Measurements from ENCODE around the gene B9D1. TPM values are rescaled to one million over a fixed set of nuclear protein-coding genes. Genes with fewer than 3 reads are reported as not detected.

The B9D1 gene
- polyA plus RNA-seq, 1 experiment = 55.8 TPM

DNA sequence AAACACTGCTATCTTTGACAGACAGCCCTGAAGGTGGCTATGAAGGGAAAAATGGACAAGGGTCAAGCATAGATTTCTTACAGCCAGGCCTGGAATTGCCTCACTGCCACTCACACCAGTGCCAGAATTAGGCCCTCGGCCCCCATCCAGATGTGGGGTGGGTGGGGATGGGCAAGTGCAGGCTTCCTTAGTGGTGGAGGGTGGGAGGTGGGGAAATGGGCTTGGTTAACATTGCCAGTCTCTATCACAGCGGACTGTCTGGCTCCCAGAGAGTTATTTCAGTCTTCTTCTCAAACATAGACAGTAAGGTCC, 24.9 kb downstream of the B9D1 start:
- Histone ChIP-seq H3K4me3 (ENCODE audit: low read depth, low read length) (no peak overlapping the region), H3K27me3 (ENCODE audit: control insufficient read depth, insufficient read depth, low read length) (no peaks in the 10 kb centered on the region), H3K36me3 (ENCODE audit: control insufficient read depth, insufficient read depth, low read length) (peaks cover 9% of the 10 kb centered on the region)
- DNase-seq (ENCODE audit: low read depth) = no peak
- TF ChIP-seq, protein P1, sequence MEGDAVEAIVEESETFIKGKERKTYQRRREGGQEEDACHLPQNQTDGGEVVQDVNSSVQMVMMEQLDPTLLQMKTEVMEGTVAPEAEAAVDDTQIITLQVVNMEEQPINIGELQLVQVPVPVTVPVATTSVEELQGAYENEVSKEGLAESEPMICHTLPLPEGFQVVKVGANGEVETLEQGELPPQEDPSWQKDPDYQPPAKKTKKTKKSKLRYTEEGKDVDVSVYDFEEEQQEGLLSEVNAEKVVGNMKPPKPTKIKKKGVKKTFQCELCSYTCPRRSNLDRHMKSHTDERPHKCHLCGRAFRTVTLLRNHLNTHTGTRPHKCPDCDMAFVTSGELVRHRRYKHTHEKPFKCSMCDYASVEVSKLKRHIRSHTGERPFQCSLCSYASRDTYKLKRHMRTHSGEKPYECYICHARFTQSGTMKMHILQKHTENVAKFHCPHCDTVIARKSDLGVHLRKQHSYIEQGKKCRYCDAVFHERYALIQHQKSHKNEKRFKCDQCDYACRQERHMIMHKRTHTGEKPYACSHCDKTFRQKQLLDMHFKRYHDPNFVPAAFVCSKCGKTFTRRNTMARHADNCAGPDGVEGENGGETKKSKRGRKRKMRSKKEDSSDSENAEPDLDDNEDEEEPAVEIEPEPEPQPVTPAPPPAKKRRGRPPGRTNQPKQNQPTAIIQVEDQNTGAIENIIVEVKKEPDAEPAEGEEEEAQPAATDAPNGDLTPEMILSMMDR (IDR thresholded peaks at IDR 0.05; ENCODE audit: insufficient read depth, low read depth, low read length) = no peak
- POLR2A ChIA-PET = no interaction called here
- CTCF ChIA-PET = interaction anchor here (1.0 to 1.8 kb wide), 3 partner anchors 8 to 109 kb away, joined by 3 to 9 read pairs (median 4); no protein-coding TSS in a partner anchor

DNA sequence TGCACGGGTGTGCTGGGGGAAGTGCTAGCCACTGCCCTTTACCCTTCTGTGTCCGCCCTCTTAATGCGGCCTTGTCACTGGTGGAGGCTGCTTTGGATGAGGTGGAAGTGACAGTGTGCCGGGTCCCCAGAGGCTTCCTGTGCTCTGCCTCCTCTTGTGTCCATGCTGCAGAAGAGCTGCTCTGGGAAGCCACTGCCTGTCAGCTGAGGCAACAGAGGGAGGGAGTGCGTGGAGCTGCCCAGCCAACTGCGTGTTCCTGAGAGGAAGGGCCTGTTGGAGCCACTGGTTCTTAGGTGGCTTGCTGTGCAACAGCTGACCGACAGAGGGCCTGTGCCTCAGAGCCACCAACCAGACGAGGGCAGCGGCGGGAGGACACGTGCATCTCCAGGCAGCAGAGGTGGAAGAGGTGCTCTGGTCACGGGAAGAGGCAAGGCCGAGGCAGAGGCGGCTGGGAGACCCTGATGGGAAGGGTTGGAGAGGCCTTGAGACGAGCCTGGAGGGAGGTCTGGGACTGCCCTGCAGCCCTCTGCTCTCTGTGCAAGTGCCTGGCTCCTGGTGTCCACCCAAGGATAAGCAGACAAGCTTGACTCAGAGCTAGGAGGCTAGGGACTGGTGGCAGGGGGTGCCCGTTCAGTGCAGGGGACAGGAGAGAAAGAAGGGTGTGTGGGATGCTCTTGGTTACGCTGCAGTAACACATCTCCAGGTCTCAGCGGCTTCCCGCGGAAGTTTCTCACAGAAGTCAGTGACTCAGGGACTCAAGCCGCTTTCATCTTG, 25.4 kb downstream of the B9D1 start:
- ChIA-PET CTCF (interaction anchor here (0.9 to 1.8 kb wide), 3 partner anchors 8 to 15 kb away, joined by 3 to 9 read pairs (median 3); no protein-coding TSS in a partner anchor), POLR2A (no interaction called here)
- Histone ChIP-seq H3K4me3 (ENCODE audit: low read depth, low read length) (no peak overlapping the region), H3K36me3 (ENCODE audit: control insufficient read depth, insufficient read depth, low read length) (peaks cover 9% of the 10 kb centered on the region), H3K27me3 (ENCODE audit: control insufficient read depth, insufficient read depth, low read length) (no peaks in the 10 kb centered on the region)
- no peak for DNase-seq (ENCODE audit: low read depth)
- TF ChIP-seq, protein P1 (IDR thresholded peaks at IDR 0.05; ENCODE audit: insufficient read depth, low read depth, low read length) = no peak

DNA sequence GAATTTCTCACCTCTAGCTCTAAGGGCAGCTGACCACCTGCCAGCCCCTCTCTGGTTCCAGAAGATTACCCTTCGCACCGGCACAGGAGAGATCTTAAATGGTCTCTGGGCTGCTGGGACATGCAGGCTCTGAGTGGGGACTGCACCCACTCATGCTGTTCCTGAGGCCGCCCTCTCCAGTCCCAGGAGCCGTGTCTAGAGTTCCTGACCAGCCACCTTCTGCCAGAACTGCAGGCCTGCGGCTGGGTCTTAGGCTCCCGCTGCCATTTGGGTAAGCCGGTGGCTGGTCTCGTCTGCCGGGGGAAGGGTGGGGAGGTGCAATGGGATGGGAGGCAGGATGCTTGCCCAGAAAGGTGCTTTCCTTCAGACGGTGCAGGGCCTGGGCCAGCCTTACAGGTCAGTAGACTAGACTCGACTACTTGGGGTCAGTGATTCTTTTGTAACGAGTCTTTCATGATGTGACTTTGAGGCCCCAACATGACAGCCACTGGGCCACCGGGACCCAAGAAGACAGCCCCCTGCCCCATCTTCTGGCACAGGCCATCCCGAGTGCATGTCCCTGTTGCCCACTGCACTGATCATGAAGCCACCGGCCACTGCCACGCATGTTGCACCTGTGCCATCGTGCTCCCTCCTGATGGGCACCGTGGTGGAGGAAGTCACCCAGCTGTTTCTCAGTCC, 26.4 kb downstream of the B9D1 start:
- ChIA-PET CTCF (no interaction called here), POLR2A (no interaction called here)
- no peaks in the 10 kb centered on the region for H3K27me3 ChIP-seq (ENCODE audit: control insufficient read depth, insufficient read depth, low read length)
- no peak overlapping the region for H3K4me3 ChIP-seq (ENCODE audit: low read depth, low read length)
- DNase-seq (ENCODE audit: low read depth) = no peak
- TF ChIP-seq, protein P1 (IDR thresholded peaks at IDR 0.05; ENCODE audit: insufficient read depth, low read depth, low read length) = no peak
- H3K36me3 ChIP-seq (ENCODE audit: control insufficient read depth, insufficient read depth, low read length) = peaks cover 9% of the 10 kb centered on the region

DNA sequence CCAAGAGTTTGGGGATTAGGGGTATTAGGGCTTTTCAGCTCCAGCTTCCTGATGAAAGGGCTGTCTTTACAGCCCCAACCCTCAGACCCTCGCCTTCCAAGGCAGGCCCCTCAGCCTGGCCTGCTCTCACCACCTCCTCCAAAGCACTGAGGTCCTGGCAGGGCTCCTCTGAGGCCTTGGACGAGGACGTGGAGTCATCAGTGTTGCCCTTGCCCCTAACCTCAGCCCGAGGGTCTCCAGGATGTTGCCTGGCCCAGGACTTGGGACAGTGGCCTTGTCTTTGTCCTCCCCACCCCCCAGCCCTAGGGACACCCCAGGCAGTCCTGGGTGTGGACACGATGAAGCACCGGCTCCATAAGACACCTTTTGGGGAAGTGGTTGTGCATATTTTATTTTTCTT, 28.2 kb downstream of the B9D1 start:
- peaks cover 9% of the 10 kb centered on the region for H3K36me3 ChIP-seq (ENCODE audit: control insufficient read depth, insufficient read depth, low read length)
- DNase-seq (ENCODE audit: low read depth) = no peak
- POLR2A ChIA-PET = no interaction called here
- CTCF ChIA-PET = no interaction called here
- H3K4me3 ChIP-seq (ENCODE audit: low read depth, low read length) = no peak overlapping the region
- TF ChIP-seq, protein P1 (IDR thresholded peaks at IDR 0.05; ENCODE audit: insufficient read depth, low read depth, low read length) = no peak
- no peaks in the 10 kb centered on the region for H3K27me3 ChIP-seq (ENCODE audit: control insufficient read depth, insufficient read depth, low read length)

DNA sequence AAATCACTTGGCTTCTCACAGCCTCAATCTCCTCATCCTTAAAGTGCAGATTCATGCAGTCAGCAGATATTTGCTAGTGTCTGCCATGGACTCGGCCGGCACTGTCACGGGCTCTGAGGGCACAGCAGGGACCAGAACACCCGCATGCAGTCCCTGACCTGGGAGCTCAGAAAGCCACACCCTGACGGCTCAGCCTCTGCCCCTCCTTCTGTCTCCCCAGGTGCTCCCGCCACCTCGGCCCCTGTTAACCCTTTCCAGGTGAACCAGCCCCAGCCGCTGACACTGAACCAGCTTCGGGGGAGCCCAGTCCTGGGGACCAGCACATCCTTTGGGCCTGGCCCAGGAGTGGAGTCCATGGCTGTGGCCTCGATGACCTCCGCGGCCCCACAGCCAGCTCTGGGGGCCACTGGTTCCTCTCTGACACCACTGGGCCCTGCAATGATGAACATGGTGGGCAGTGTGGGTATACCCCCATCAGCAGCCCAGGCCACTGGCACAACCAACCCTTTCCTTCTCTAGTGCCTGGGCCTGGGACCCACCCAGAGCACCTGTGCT, 28.7 kb downstream of the B9D1 start:
- no peak for DNase-seq (ENCODE audit: low read depth)

More for the DNA sequence above, 28.7 kb downstream of the B9D1 start:
- ChIA-PET POLR2A (no interaction called here), CTCF (interaction anchor here (1.0 to 1.2 kb wide), 3 partner anchors 8 to 29 kb away, joined by 3 read pairs; no protein-coding TSS in a partner anchor)
- TF ChIP-seq, protein P1 (IDR thresholded peaks at IDR 0.05; ENCODE audit: insufficient read depth, low read depth, low read length) = no peak
- no peak overlapping the region for H3K4me3 ChIP-seq (ENCODE audit: low read depth, low read length)
- no peaks in the 10 kb centered on the region for H3K27me3 ChIP-seq (ENCODE audit: control insufficient read depth, insufficient read depth, low read length)
- peaks cover 10% of the 10 kb centered on the region for H3K36me3 ChIP-seq (ENCODE audit: control insufficient read depth, insufficient read depth, low read length)
